ENCODE results near the gene SMAP2. TPM values are rescaled to one million over a fixed set of nuclear protein-coding genes. Genes with fewer than 3 reads are reported as not detected.

SMAP2 gene
- total and polyA plus RNA-seq, 11 donors = 8.9 to 44.4 (median 12.9) TPM

GRCh38 chr1:40407453-40407852, 33.9 kb downstream of the SMAP2 start:
- Histone ChIP-seq H3K36me3 (peaks cover 0 to 58% (median 5%) of the 10 kb centered on the region in 9 donors), H3K4me1 (peaks cover 0 to 33% (median 6%) of the 10 kb centered on the region in 12 donors), H3K27me3 (no peaks in the 10 kb centered on the region), H3K27ac (no peak overlapping the region), H3K9me3 (no peaks in the 10 kb centered on the region), H3K4me3 (no peak overlapping the region)
- intact Hi-C loops (cut with DNase I) = loop anchor here in 7 of 10 donors (5.0 to 10.0 kb wide), 5 partner anchors 63 to 265 kb away; partner anchors contain the start of gene COL9A2 (in 1 of the 7)
- ATAC-seq (no peak), DNase-seq (no peak)
- TF ChIP-seq, protein P1, sequence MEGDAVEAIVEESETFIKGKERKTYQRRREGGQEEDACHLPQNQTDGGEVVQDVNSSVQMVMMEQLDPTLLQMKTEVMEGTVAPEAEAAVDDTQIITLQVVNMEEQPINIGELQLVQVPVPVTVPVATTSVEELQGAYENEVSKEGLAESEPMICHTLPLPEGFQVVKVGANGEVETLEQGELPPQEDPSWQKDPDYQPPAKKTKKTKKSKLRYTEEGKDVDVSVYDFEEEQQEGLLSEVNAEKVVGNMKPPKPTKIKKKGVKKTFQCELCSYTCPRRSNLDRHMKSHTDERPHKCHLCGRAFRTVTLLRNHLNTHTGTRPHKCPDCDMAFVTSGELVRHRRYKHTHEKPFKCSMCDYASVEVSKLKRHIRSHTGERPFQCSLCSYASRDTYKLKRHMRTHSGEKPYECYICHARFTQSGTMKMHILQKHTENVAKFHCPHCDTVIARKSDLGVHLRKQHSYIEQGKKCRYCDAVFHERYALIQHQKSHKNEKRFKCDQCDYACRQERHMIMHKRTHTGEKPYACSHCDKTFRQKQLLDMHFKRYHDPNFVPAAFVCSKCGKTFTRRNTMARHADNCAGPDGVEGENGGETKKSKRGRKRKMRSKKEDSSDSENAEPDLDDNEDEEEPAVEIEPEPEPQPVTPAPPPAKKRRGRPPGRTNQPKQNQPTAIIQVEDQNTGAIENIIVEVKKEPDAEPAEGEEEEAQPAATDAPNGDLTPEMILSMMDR (IDR thresholded peaks at IDR 0.05) = no peak
- TF ChIP-seq POLR2A (IDR thresholded peaks at IDR 0.05) = no peak

GRCh38 chr1:40409467-40409866, 35.9 kb downstream of the SMAP2 start:
- no peaks in the 10 kb centered on the region for H3K27me3 ChIP-seq
- DNase-seq (no peak), ATAC-seq (no peak)
- no peak overlapping the region for H3K27ac ChIP-seq
- no peaks in the 10 kb centered on the region for H3K9me3 ChIP-seq
- WGBS, 4 donors = 83 to 89% (median 87%) methylated on average over 4 of the region's 4 CpGs
- H3K4me3 ChIP-seq = no peak overlapping the region
- intact Hi-C loops (cut with DNase I) = loop anchor here in 7 of 10 donors (5.0 to 10.0 kb wide), 5 partner anchors 65 to 267 kb away; partner anchors contain the start of gene COL9A2 (in 1 of the 7)
- peaks cover 0 to 71% (median 12%) of the 10 kb centered on the region in 9 donors for H3K36me3 ChIP-seq
- no peak for TF ChIP-seq POLR2A (IDR thresholded peaks at IDR 0.05)
- TF ChIP-seq, protein P1 (IDR thresholded peaks at IDR 0.05) = no peak
- H3K4me1 ChIP-seq = peaks cover 0 to 18% (median 5%) of the 10 kb centered on the region in 12 donors

DNA sequence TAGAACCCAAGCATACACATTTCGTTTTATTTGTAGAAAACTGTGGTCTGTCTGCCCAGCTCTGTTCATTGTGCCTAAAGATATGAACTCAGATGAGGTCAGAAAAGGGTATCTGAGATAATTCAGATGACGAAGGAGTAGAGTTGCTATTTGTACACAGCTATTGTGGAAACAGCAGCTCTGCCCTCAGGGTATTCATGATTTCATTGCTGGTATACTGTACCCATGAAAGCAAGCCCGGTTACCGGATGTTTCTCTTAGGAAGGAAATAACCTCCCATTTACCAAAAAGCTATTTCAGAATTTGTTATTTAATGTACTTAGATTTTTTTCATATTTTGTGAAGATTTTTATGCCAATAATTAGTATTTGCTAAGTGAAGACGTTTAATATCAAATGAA, 37.8 kb downstream of the SMAP2 start:
- no peak for DNase-seq
- Histone ChIP-seq H3K4me1 (peaks cover 0 to 12% (median 2%) of the 10 kb centered on the region in 12 donors), H3K4me3 (no peak overlapping the region), H3K27me3 (no peaks in the 10 kb centered on the region), H3K36me3 (peaks cover 0 to 89% (median 26%) of the 10 kb centered on the region in 9 donors), H3K9me3 (no peaks in the 10 kb centered on the region), H3K27ac (no peak overlapping the region)
- intact Hi-C loops (cut with DNase I) = no loop called here
- WGBS, 4 donors = 61 to 66% (median 63%) methylated on average over 5 of the region's 5 CpGs
- peak in 2 of 4 donors; percentile 37 to 45 for ATAC-seq
- TF ChIP-seq, protein P1 (IDR thresholded peaks at IDR 0.05) = no peak
- no peak for TF ChIP-seq POLR2A (IDR thresholded peaks at IDR 0.05)

- H3K27me3 ChIP-seq = no peaks in the 10 kb centered on the region
- DNase-seq (no peak), ATAC-seq (no peak)
- H3K9me3 ChIP-seq = no peaks in the 10 kb centered on the region
- peaks cover 0 to 12% (median 2%) of the 10 kb centered on the region in 12 donors for H3K4me1 ChIP-seq
- peaks cover 0 to 91% (median 31%) of the 10 kb centered on the region in 9 donors for H3K36me3 ChIP-seq
- WGBS, 4 donors = 72 to 95% (median 94%) methylated on average over 2 of the region's 2 CpGs
- H3K27ac ChIP-seq = no peak overlapping the region
- no peak overlapping the region for H3K4me3 ChIP-seq
- intact Hi-C loops (cut with DNase I) = no loop called here
- TF ChIP-seq, protein P1 (IDR thresholded peaks at IDR 0.05) = no peak
- TF ChIP-seq POLR2A (IDR thresholded peaks at IDR 0.05) = no peak
Measured at GRCh38 chr1:40411843-40412242, 38.3 kb downstream of the SMAP2 start.

Measured in heart left ventricle (tissue), 16 donors.